LNCaP clone FGC (cell line): ENCODE data around the gene CCR6.

Experiments
- DNase-seq: peaks from one replicate; pipeline ENCODE4 v3.0.0-alpha.2; 2011; ENCODE audit warnings: low read depth
- H3K4me3 ChIP-seq: 2 replicates; pipeline ENCODE4 v1.5.1; 2011; ENCODE audit warnings: mild to moderate bottlenecking, low read depth, low read length, control low read depth
- TF ChIP-seq, protein P1 (sequence below): IDR thresholded peaks from 2 replicates; pipeline ENCODE4 v1.5.1; 2012; ENCODE audit warnings: mild to moderate bottlenecking; ENCODE audit not compliant: control insufficient read depth, insufficient read depth; ENCODE audit errors: extremely low read depth

The CCR6 gene

DNA sequence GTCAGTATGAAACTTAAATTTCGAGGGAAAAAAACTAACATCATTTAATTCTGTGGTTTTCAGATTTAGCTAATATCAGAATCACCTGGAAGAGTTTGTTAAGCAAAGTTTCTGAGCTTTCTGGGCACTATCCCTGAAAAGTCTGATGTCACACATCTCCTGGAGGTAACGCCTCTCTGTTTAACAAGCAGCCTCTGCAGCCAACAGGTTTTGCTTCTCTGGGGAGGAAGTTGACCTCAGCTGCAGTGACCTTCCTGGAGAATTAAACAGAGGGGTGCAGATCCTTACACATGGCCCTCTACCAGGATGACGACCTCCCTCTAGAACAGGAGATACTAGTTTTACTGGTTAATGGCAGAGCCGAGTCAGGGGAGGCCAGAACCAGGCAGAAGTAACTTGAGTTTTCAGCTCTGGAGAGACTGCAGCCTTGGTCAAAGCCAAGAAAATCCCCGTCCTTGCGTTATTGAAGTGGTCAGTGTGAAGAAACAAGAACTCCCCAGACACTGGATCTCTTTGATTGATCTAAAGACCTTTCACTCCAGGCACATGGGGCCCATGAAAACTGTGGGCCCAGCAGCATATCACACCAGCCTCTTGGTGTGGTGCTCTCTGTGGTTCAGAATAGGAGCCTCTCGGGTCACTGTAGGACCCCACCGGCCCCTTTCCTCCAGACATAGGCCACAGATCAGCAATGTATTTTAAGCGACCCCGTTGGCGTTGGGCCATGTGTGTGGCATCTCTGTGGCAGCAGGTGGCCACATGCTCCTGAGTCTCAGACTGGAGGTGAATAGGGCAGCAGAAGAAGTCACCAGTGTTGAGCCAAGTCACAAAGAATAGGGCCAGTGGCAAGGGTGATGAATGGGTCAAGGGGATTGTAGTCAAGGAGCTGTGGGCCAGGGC is 33.4 kb upstream of the CCR6 start:
- TF ChIP-seq, protein P1, sequence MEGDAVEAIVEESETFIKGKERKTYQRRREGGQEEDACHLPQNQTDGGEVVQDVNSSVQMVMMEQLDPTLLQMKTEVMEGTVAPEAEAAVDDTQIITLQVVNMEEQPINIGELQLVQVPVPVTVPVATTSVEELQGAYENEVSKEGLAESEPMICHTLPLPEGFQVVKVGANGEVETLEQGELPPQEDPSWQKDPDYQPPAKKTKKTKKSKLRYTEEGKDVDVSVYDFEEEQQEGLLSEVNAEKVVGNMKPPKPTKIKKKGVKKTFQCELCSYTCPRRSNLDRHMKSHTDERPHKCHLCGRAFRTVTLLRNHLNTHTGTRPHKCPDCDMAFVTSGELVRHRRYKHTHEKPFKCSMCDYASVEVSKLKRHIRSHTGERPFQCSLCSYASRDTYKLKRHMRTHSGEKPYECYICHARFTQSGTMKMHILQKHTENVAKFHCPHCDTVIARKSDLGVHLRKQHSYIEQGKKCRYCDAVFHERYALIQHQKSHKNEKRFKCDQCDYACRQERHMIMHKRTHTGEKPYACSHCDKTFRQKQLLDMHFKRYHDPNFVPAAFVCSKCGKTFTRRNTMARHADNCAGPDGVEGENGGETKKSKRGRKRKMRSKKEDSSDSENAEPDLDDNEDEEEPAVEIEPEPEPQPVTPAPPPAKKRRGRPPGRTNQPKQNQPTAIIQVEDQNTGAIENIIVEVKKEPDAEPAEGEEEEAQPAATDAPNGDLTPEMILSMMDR = no peak
- no peak overlapping the region for H3K4me3 ChIP-seq
- peak; percentile 13 for DNase-seq

DNA sequence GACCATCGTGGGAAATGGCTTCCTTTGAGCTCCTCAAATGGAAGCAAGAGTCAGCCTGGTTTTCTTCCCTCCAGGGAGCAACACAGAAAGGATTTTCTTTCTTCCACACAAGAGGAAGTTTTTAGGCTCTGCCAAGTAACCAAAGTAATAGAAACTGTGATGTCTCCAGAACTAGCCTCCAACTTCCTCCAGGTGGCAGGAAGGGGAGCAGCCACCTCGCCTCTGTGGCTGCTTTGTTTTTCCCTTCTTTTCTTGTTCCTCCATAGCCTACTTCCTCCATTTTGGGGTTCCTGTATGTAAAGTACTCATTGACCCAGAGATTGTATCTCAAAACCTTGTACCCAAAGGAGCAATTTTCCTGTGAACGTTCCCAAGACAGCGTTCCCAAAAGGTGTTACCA is 32.7 kb upstream of the CCR6 start:
- no peak for DNase-seq
- no peak overlapping the region for H3K4me3 ChIP-seq
- TF ChIP-seq, protein P1 = no peak

DNA sequence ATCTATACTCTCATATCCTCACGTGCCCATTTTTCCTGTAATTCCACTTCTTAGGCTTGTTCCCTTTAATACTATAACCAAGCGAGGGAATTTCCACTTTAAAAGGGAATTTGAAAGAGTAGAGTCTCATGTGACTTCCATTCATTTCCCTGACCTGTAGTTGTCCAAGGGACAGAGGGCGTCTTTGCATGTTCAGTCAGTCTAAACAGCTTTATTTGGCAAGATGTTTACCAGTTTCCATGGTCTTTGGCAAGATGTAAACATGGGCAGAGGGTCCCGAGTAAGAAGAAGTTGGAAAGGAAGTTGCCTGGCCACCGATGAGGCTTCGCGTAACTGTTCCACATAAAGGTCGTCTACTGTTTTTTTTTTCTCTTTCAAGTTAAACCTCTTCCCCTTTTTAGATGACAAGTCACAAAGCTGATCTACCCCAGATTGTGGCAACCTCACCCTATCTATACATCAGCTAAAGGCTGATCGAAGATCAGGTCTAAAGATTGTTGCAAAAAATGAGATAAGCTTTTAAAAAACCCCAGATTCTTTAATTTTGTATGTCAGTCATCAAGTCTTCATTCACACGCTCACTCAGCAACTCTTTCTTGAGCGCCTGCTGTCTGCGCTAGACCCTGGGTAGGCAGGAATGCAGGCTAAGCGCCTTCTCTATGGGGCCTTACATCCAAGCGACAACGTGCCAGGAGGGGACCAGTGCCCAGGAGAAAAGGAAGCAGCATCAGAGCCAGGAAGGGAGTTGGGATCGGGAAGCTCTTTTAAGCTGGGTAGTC is 31.7 kb upstream of the CCR6 start:
- TF ChIP-seq, protein P1 = no peak
- DNase-seq = no peak
- no peak overlapping the region for H3K4me3 ChIP-seq

DNA sequence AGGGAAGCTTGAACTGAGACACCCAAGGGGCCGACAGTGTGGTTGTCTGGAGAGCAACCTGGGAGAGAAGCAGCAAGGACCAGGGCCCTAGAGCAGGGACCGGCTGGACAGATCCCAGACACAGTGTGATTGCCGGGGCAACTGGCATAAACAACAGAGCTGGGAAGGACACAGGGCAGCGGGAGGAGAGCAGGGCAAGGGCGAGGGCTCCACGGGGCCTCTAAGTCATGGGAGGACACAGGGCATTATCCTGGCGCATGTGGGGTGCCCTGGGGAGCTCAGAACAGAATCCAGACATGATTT is 31.1 kb upstream of the CCR6 start:
- no peak overlapping the region for H3K4me3 ChIP-seq
- DNase-seq = no peak
- TF ChIP-seq, protein P1 = no peak

DNA sequence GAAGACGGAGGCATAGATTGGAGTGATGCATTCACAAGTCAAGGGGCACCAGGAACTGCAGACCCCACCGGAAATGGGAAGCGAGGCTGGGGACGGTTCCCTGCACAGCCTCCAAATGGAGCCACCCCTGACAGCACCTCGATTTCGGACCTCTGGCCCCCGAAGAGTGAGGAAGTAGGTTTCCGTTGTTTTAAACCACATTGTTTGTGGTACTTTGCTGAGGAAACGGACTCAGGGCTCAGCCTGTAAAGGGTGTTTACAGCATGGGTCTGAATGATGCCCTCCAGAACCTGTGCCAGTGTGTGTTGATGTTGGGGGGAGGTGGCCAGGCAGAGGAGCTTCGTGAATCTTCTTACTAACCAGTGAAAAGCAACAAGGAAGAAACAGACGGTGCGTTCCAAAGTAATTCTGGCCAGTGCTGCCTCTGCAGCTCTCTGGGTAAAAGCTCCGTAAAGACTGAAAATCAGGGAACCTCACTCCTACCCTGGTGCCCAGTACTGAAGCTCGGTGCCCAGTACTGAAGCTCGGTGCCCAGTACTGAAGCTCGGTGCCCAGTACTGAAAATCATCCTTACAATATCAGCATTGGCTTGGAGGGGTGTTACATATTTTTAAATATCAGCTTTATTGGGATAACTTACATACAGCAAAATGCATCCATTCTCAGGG is 30.1 kb upstream of the CCR6 start:
- no peak for DNase-seq
- TF ChIP-seq, protein P1 = no peak
- no peak overlapping the region for H3K4me3 ChIP-seq

DNA sequence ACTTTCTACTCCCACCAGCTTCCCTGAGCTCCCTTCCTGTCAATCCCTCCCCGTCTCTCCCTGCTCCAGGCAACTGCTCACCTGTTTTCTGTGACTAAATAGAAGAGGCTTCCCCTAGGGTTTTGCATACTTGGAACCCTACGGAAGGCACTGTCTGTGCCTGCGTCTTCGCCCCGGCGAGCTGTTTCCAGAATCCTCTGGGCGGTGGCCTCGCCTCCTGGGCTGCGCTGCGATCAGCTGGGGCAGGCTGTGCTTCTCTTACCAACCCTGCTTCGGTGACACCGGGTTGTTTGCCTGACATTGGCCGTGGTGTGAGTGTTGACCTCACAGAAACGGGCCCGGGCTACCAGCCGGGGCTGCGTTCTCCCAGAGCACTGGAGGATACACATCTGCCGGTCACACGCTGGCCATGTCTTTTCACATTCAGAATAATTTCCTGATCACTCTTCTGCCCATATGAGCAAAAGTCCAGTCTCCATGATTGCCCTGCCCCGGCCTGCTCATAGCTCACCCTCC is 29.4 kb upstream of the CCR6 start:
- TF ChIP-seq, protein P1 = no peak

More for the DNA sequence above, 29.4 kb upstream of the CCR6 start:
- no peak overlapping the region for H3K4me3 ChIP-seq
- no peak for DNase-seq
